ENCODE results near the gene CEMP1. TPM values are rescaled to one million over a fixed set of nuclear protein-coding genes. Genes with fewer than 3 reads are reported as not detected.

The CEMP1 gene
- total RNA-seq, 1 experiment from 2014 or later, result not detected

- no peaks in the 10 kb centered on the region for H3K9me3 ChIP-seq (ENCODE audit: control insufficient read depth, low read depth, low read length)
- no peaks in the 10 kb centered on the region for H3K4me1 ChIP-seq (ENCODE audit: insufficient read depth, low read length)
- no peak overlapping the region for H3K14ac ChIP-seq (ENCODE audit: insufficient read depth, low read length)
- no peak overlapping the region for H3T11ph ChIP-seq (ENCODE audit: low read length)
- no peak overlapping the region for H3K56ac ChIP-seq (ENCODE audit: insufficient read length, low read depth, low read length)
- no peak overlapping the region for H4K5ac ChIP-seq (ENCODE audit: insufficient read length, low read depth, low read length)
- H2BK15ac ChIP-seq (ENCODE audit: low read depth, low read length), result no peak overlapping the region
- no peak overlapping the region for H2AFZ ChIP-seq (ENCODE audit: low read length)
- Mint-ChIP-seq H3K4me3 (no peak overlapping the region), H3K27me3 (ENCODE audit: low read depth) (peaks cover 4% of the 10 kb centered on the region; the same call in 1 of the 2 replicates), H3K27ac (peak overlapping the region in 1 of 3 experiments; percentile 91; a peak in 2 of 7 replicates), H3K9me3 (no peaks in the 10 kb centered on the region), H3K36me3 (ENCODE audit: insufficient read depth in 1 of 3, low read depth in 3 of 3) (no peaks in the 10 kb centered on the region; a peak in 1 of 7 replicates), H3K4me1 (peaks cover 8 to 12% of the 10 kb centered on the region in 2 experiments)
- no peak overlapping the region for H3K18ac ChIP-seq (ENCODE audit: insufficient read length, low read depth, low read length)
- no peak for DNase-seq
- no CpG with 5 or more reads among the region's 13 CpGs for WGBS (ENCODE audit: extremely low coverage, insufficient read length, low lambda C conversion rate)
- H4K91ac ChIP-seq (ENCODE audit: insufficient read length, low read depth, low read length), result no peak overlapping the region
- no peak overlapping the region for H3K27ac ChIP-seq (ENCODE audit: insufficient read length, low read depth, low read length)
- no peak overlapping the region for H3K9ac ChIP-seq (ENCODE audit: extremely low read depth, insufficient read length, low read length)
- no peak overlapping the region for H2BK20ac ChIP-seq (ENCODE audit: low read depth, low read length, poor library complexity, severe bottlenecking)
- no peaks in the 10 kb centered on the region for H3K23me2 ChIP-seq (ENCODE audit: insufficient read length, low read depth, low read length, poor library complexity, severe bottlenecking)
- no peak overlapping the region for H3K4ac ChIP-seq (ENCODE audit: low read depth, low read length)
- no peak overlapping the region for H2BK12ac ChIP-seq (ENCODE audit: insufficient read length, low read depth, low read length)
- H3K4me2 ChIP-seq (ENCODE audit: insufficient read depth, insufficient read length, low read length), result no peak overlapping the region
- H3K23ac ChIP-seq (ENCODE audit: insufficient read length, low read depth, low read length), result no peak overlapping the region
- no peak overlapping the region for H2BK5ac ChIP-seq (ENCODE audit: insufficient read length, low read length)
- no peaks in the 10 kb centered on the region for H3K79me1 ChIP-seq (ENCODE audit: insufficient read depth, low read depth, low read length, poor library complexity, severe bottlenecking)
- no peak overlapping the region for H4K8ac ChIP-seq (replicated peaks; ENCODE audit: insufficient read length, low read depth, low read length)
- H2BK120ac ChIP-seq (ENCODE audit: low read depth, low read length, poor library complexity, severe bottlenecking), result no peak overlapping the region
- no peak for TF ChIP-seq CTCF (conservative IDR thresholded peaks at IDR 0.05)
- no peaks in the 10 kb centered on the region for H3K27me3 ChIP-seq (ENCODE audit: insufficient read depth, low read length)
- H4K20me1 ChIP-seq (ENCODE audit: control insufficient read depth, insufficient read depth, insufficient read length), result peaks cover 4% of the 10 kb centered on the region
- no peaks in the 10 kb centered on the region; the same call in 1 of the 2 replicates for H3K79me2 ChIP-seq (ENCODE audit: insufficient read depth, low read length)
- no peak overlapping the region for H2AK5ac ChIP-seq (ENCODE audit: insufficient read length, low read length)
Observed at GRCh38 chr16:2482249-2482648, 49.0 kb downstream of the CEMP1 start.
